ENCODE results near the gene SAFB2.

The SAFB2 gene

DNA sequence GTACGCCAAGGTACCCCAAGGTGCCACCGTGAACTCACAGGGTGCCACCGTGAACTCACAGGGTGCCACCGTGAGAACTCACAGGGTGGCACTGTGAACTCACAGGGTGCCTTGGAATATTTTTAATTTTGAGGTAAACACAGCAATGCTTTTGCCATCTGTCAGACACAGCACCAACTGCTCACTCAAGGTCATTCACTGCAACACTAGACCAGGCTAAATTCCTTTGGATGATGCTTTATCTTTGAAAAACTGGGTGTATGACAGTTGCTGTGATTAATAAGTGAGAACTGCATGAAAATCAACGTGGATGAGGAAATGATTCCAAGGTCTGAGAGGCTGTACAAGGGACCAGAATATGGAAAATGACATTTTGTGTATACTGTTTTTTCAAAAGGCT, 18.9 kb downstream of the SAFB2 start:
- no peak for DNase-seq

GRCh38 chr19:5600797-5601196, 21.8 kb downstream of the SAFB2 start:
- DNase-seq, result no peak

- DNase-seq, result no peak
Measured at GRCh38 chr19:5595745-5596144, 26.8 kb downstream of the SAFB2 start.

GRCh38 chr19:5595129-5595528, 27.4 kb downstream of the SAFB2 start:
- no peak for DNase-seq

GRCh38 chr19:5594521-5594950, 28.0 kb downstream of the SAFB2 start:
- DNase-seq, result no peak

- DNase-seq, result no peak
Measured at GRCh38 chr19:5593343-5594255, 29.0 kb downstream of the SAFB2 start.

DNA sequence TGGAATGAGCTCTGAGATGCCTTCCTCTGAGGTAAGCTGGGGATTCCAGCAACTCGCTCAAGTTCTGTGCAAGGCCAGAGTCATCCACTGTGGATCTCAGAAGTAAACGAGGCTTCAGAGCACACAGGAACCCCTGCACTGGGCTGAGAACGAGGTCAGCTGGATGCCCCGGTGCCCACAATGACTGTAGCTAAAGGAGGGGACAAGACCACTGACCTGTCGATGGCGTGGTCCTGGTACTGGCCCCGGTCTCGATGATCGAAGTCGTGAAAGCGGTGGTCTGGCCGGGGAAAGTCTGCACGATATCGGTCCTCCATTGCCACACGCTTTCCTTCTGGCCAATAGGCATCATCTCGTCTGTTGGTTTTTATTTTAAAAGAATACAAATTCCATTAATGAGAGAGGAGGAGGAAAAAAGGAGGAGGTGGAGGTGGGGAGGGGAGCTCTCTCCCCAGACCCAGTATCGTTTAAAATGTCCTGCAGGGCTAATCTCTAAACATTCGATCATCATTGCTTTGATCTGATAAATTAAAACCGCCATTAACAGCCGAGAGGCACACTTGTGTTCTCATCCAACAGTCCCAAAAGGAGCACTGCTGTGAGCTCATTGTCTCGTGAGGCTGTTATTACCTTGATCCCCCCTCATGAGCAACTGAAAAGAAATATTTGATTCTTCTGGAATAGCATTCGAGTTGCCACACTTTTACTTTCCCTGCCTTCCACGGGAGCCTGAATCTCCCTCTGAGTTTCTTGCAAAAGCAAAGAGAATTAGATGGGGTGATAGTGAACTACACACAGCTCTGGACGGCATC, 29.8 kb downstream of the SAFB2 start:
- no peak for DNase-seq

DNA sequence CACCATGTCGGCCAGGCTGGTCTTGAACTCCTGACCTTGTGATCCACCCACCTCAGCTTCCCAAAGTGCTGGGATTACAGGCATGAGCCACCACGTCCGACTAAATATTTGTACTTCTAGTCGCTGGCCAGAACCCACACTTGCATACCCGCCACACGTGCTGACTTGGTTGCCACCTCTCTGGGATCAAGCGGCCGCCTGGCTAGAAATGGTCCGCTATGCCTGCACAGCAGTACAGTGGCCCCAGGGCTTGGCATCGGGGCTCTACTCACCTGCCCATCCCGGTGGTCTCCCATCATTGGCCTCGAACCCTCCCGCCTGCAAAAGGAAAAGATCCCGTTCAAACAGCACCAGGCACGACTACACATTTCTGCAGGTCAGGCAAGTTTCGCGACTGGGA, 31.1 kb downstream of the SAFB2 start:
- DNase-seq, result no peak

- DNase-seq, result no peak
Measured at GRCh38 chr19:5590865-5591154, 31.8 kb downstream of the SAFB2 start.

- no peak for DNase-seq
Measured at GRCh38 chr19:5590151-5590864, 32.3 kb downstream of the SAFB2 start.

DNA sequence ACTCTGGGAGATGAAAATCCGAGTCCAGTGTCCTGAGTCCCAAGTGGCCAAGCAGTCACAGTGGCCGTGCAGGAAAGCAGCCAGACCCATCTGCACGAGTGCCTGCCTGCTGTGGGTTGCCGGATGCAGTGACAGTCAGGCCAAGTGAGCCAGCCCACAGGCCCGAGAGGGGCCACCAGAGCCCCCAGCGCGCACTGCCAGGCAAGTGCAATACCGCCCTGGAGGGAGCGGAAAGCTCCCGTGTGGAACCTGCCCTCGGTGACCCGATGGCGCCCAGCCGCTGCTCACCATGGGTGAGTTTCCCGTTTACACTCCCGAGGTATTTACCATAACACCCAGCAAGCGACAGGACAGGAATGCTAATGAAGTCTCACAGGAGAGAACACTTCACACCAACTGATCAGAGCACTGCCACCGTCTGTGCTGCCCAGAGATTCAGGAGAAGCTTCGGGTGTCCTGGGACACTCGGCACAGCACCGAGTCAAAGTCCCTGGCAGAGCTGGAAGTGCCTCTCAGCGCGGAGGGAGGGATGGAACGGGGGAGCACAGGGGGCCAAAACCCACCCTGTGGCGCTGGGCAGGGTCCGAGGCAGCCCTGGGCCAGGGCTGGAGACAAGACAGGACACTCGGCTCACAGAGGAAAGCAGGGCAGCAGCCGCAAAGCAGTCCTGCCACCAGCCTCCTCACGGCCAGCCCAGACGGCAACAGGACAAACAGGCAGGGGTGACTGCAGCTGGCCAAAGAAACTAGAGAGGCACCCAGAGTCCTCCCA, 33.5 kb downstream of the SAFB2 start:
- no peak for DNase-seq

DNA sequence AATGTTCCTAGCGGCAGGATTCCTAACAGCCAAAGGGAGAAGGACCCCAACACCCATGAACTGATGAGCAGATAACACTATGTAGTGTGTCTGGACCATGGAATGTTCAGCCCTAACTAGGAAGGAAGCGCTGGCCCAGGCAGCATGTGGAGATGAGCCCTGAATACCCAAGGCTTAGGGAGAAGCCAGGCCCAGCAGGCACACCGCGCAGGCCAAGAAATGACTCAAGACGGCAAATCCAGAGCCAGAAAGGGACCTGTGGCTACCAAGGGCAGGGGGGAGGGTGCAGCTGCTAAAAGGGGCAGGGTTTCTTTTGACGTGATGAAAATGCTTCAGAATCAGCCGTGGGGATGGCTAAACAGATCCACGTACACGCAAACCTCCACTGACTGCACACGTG, 34.1 kb downstream of the SAFB2 start:
- no peak for DNase-seq

DNA sequence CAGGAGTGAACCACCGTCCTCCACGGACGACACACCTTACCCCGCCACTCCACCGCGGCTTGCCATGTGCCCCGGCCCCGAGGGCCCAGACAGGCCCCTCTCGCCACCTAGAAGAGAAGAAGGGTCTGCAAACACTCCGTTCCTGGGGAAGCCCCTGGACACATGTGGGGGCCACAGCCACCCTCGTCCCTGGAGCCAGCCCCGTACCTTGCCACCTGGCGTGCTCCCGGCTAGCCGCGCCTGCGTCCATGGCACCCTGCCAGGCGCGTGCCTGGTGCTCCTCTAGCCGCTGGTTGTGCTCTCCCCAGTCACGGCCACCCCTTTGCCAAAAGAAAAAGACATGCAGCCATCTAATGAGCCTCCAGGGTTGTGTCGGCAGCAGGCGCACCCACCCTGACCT, 34.9 kb downstream of the SAFB2 start:
- DNase-seq, result no peak

GRCh38 chr19:5587071-5587455, 35.5 kb downstream of the SAFB2 start:
- DNase-seq, result no peak

GRCh38 chr19:5586300-5587070, 36.1 kb downstream of the SAFB2 start:
- DNase-seq, result no peak

DNA sequence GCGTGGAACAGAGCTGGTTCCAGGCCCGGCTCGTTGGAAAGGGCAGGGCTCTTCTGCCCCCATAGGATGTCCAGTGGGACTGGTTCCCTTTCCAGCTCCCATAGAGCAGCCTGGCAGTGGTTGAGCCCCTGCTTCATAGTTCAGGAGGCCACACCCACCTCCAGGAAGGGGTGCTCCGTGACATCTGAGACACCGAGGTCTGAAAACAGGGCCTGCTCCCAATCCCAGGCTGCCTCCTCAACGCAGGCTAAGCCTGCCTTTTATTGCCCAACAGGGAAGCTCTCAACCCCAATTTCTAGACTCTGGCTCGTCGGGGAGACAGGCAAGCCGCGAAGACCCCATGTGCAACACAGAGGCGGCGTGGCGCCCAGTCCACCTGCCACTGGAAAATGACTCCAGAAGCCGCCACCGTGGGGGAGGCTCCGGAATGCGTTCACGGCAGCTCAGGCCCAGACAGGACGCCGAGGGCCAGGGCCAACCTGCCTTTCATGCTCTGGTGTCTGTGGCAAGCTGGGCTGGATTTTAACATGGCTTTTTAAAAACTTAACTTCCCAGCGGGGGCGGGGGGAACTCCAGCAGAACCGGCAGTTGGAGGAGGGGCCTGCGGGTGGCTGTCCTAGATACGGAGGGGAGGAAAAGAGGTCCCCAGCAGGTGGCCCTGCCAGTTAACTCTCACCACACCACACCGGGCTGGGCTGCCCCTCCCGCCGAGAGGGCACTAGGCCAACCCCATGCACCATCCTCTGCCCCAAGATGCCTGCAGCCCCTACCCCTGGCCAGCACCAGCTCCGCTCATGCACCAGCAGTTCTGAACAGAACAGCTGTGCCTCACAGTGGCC, 36.9 kb downstream of the SAFB2 start:
- no peak for DNase-seq

GRCh38 chr19:5580161-5580571, 42.4 kb downstream of the SAFB2 start:
- no peak for DNase-seq

- no peak for DNase-seq
Measured at GRCh38 chr19:5579697-5580096, 42.9 kb downstream of the SAFB2 start.

DNA sequence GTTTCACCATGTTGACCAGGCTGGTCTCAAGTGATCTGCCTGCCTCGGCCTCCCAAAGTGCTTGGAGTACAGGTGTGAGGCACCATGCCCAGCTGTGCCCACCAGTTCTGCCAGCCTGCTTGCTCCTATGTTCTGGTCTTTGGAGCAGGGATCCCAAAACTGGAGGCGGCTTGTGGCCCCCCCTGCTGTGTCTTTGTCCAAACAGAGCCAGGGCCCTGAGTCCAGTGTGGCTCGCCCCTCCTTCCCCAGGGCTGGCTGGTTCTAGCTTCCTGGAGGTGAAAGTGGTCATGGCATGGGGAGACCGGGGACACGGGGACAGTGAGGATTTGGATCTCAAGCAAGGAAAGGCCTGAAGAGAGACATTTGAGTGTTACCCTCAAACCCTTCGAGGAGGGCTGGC, 43.3 kb downstream of the SAFB2 start:
- DNase-seq, result no peak

- no peak for DNase-seq
Measured at GRCh38 chr19:5578097-5578846, 44.3 kb downstream of the SAFB2 start.

Data from NCI-H748 treated with DMSO at 0.1 percent for 48 hours (cell line).